IPS-18c (cell line): Measurements from ENCODE around the gene C17orf67.
"Not testable (repeated sequence)": the region's sequence is repeated elsewhere in the genome, so short reads cannot be mapped to it uniquely, and the experiment has no call there.

Experiments
- H3K4me3 ChIP-seq: 2 replicates; pipeline ENCODE4 v1.7.0; 2013; ENCODE audit warnings: low read depth, mild to moderate bottlenecking, low read length, moderate library complexity; ENCODE audit not compliant: insufficient read depth
- H3K9me3 ChIP-seq: one replicate; pipeline ENCODE4 v1.6.1; 2013; ENCODE audit warnings: mild to moderate bottlenecking, low read length, moderate library complexity; ENCODE audit not compliant: control insufficient read depth, insufficient read depth

C17orf67 gene

DNA sequence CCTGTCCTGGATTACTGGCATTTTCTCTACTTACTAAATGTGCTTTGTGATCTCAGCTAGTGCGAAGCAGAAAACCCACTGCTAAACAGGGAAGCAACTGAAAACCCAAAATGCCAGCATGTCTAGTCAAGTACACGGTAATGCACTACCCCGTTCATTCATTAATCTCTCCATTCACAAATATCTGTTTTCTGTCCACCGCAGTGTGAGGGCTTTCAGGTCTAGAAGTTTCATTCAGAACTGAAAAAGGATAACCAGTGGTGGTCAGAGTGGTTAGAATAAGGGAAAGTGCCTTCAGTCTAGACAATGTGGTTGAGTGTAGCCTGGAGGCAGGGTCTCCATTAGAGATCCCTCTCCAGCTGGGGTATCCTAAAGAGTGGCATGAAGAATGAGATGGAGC, 68.3 kb downstream of the C17orf67 start:
- H3K9me3 ChIP-seq: no peaks in the 10 kb centered on the region
- no peak overlapping the region for H3K4me3 ChIP-seq

DNA sequence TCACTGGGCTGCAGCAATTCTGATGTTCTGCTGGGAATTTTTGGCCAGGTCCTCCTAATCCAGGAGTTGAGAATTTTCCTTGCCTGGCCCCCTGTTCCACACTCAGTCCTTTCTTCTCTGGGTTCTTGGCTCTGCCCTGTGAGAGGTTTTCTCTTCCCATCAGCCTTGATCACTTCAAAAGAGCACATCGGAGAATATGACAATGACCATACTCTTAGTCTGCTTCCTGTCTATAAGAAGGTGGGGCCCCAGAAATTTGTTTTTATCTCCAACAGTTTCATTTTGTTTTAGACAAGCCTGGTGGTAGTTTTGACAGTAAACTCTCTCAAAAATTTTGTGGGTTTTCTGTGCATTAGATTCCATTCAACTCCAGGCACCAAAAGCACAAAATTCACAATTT, 70.7 kb downstream of the C17orf67 start:
- H3K4me3 ChIP-seq: no peak overlapping the region

DNA sequence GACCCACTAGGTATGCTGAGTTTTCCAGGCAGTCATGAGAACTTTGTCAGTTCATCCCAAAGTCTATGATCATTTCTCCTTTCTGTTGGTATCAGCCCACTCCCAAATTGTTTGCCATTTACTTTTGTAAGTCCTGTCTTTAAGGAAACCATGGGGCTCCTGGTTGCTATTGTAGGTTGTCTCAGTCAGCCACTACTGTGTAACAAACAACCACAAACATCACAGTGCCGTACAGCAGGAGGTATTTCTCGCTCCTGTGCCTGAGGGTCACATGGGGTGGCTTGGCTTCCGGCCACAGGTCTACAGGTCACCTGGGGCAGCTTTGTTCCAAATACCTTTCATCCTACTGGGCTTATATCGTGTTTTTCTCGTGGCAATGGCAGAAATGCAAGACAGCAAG, 71.6 kb downstream of the C17orf67 start:
- Histone ChIP-seq H3K9me3 (no peaks in the 10 kb centered on the region), H3K4me3 (no peak overlapping the region)

More for the DNA sequence above, 70.7 kb downstream of the C17orf67 start:
- H3K9me3 ChIP-seq: no peaks in the 10 kb centered on the region

DNA sequence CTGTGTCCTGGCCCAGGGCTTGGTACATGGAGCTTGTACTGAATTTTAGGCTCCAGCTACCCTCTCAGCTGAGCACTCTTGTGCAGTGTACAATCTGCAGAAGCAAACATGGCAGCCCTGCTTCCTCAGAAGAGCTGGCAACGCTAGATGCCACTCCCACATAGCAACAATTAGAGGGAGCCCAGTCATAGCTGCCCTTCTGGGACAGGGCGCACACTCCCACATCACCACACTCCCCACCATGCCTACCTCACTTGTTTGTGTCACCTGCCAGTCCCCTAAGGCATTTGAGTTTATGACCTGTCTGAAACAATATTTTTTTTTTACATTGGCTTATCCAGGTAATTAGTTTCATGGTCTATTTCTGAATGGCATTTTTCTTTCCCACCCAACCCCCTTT, 72.3 kb downstream of the C17orf67 start:
- Histone ChIP-seq H3K4me3 (no peak overlapping the region), H3K9me3 (no peaks in the 10 kb centered on the region)

DNA sequence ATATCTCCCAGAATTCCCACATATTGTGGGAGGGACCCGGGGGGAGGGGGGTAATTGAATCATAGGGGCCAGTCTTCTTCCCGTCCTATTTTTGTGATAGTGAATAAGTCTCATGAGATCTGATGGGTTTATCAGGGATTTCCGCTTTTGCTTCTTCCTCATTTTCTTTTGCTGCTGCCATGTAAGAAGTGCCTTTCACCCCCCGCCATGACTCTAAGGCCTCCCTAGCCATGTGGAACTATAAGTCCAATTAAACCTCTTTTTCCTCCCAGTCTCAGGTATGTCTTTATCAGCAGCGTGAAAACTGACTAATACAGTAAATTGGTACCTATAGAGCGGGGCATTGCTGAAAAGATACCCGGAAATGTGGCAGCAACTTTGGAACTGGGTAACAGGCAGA, 76.1 kb downstream of the C17orf67 start:
- not testable (repeated sequence) for H3K9me3 ChIP-seq

DNA sequence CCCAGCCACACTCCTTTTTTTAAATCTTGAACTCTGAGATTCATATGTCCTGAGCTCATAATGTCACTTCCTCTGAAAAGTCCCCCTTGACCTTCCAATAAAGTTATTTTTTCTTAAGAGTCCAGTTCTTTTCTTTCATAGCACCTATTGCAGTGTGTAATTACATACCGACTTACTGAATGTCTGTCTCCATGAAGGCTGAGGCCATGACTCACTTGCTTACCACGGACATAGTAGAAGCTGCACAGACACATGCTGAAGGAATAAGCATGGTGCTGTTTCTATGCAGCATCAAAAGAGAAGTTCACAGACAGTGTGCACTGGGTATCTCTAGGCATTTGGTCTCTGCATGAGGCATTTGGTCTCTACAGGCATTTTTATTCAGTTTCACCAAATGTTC, 77.2 kb downstream of the C17orf67 start:
- Histone ChIP-seq H3K9me3 (no peaks in the 10 kb centered on the region), H3K4me3 (no peak overlapping the region)

More for the DNA sequence above, 76.1 kb downstream of the C17orf67 start:
- H3K4me3 ChIP-seq: not testable (repeated sequence)

DNA sequence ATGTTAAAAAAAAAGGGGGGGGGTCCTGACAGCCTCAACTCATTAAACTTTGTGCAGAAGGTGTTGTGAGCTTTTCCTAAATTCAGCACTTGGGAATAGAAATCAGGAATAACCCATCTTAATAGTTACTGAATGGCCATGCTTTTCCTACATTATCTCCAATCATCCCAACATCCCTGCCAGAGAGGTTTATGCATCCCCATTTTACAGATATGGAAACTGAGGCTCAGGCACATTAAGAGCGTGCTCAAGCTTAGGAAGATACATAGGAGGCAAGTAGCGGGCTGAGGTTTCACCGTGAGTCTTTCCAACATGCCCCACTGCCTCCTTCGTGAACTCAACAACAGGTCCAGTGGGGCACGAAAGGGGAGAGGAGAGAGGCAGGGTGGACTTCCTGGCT, 78.4 kb downstream of the C17orf67 start:
- H3K9me3 ChIP-seq: no peaks in the 10 kb centered on the region
- no peak overlapping the region for H3K4me3 ChIP-seq

DNA sequence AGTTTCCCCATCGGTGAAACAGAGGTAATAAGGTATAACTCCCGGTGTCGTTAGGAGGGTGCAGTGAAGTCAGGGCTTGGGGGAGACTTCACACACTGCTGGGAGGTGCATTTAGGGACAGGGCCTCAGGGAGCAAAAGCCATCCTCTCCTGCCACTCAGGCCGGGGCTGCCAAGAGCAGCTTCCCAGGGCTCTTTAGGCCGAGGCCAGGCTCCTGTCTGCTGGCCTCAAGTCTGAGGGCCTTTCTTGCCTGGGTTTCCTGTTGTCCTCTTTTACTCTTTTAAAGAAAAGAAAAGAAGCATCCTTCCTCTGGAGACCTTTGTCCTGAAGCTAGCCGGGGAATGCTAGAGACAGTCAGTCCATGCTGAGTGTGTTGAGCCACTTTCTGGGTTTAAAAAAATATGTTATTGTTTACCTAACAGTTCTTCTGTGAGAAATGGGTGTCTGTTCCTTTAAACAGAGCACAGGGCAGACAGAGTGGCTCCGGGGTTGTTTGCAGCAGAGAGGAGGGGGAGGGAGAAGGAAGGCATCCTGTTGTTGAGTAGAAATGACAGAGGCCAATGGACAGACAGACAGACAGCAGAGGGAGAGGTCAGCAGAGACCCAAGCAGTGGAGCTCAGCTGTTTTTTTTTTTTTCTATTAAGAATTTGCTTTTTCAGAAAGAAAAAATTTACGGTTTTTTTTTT, 79.1 kb downstream of the C17orf67 start:
- no peaks in the 10 kb centered on the region for H3K9me3 ChIP-seq
- no peak overlapping the region for H3K4me3 ChIP-seq

DNA sequence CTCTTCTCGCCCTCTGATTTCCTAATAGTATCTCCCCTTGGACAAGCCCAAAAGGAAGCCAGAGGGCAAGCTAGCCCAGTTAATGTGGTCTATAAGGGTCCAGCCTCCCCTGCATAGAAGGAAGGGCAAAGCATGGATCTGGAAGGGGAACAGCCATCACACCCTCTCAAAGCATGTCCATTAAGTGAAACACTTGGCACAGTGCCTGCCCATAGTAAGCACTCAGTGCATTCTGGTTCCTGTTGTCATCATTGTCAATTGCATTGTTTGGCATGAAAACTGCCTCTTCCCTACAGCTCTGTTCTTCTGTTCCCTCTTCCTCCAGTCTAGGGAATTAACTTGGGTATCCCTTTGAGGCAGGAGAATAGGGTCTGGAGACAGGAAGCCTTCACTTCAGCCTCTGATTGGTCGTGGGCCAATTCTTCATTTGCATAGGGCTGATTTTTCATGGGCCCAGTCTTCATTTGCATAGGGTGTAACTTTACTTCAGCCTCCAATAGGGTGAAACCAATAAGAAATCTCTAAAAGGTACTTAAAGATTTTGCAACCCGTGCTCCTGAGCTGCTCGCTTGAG, 81.4 kb downstream of the C17orf67 start:
- no peak overlapping the region for H3K4me3 ChIP-seq

DNA sequence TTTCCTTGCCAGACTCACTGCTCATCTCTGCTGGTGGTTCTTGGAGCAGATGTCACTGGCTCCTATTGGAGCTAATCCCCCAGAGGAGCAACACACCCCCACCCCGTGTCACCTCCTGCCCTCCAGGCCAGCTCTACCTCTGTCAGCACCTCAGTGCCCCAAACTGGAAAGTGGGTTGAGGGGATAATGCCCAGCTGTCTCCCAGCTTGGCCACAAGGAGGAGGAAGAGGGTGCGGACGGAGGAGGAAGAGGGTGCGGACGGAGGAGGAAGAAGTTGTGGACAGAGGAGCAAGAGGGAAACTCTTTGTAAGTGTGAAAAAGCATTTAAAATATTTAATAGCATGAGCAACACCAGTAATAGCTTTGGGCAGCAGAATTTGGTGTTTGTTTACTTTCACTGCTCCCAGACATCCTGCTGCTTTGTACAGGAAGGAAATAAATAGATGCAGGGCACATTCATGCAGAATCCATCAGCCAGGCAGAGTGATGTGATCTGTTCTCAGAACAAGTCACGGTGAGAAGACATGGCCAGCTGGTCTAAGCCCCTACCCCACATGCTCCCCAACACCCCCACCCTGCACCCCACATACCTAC, 82.5 kb downstream of the C17orf67 start:
- Histone ChIP-seq H3K4me3 (no peak overlapping the region), H3K9me3 (no peaks in the 10 kb centered on the region)

More for the DNA sequence above, 81.4 kb downstream of the C17orf67 start:
- H3K9me3 ChIP-seq: no peaks in the 10 kb centered on the region

DNA sequence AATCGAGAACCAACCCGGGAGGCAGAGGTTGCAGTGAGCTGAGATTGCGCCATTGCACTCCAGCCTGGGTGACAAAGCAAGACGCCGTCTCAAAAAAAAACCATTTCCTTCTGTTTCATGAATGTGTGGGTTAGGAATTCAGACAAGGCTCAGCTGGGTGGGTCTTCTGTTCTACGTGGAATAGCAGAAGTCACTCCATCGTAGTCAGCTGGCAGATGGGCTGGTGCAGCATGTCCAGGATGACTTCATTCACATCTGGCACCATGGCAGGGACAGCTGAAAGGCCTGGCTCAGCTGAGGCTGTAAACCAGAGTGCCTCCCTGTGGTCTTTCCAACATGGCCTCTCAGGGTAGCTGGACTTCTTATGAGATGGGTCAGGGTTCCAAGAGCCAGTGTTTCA, 89.0 kb downstream of the C17orf67 start:
- Histone ChIP-seq H3K9me3 (peaks cover 2% of the 10 kb centered on the region), H3K4me3 (no peak overlapping the region)

DNA sequence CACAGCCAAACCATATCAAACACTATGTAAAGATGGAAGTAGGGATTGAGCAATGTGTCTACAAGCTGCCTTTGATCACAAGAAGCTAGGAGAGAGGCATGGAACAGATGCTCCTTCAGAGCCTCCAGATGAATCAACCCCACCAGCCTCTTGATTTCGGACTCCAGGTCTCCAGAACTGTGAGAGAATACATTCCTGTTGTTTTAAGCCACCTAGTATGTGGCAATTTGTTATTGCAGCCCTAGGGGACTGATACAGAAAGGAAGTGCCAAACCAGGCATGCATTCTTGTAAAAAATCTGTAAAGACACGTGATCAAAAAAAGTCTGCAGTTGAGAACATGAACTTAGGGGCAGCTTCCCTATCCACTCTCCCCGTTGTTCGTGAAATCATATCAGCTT, 91.1 kb downstream of the C17orf67 start:
- peaks cover 2% of the 10 kb centered on the region for H3K9me3 ChIP-seq
- no peak overlapping the region for H3K4me3 ChIP-seq
